NCI-H446 treated with DMSO at 0.1 percent for 48 hours (cell line): Measurements from ENCODE around the gene CLDN2.
"Not testable (repeated sequence)": the region's sequence is repeated elsewhere in the genome, so short reads cannot be mapped to it uniquely, and the experiment has no call there.

Source experiments
- DNase-seq: peaks from one replicate; lab custom pipeline; 2025; lab: John Stamatoyannopoulos, UW

The CLDN2 gene

DNA sequence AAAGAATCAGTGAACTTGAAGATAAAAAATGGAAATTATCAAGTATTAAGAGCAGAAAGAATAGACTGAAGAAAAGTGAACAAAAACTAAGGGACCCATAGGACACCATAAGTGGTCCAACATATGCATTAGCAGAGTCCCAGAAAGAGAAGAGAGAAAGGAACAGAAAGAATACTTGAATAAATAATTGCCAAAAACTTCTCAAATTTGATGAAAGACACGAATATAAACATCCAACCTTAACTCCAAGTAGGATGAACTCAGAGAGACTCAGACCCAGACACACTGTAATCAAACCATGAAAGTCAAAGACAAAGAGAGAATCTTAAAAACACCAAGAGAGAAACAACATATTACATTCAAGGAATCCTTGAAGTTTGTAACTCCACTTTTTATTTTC, 44.1 kb downstream of the CLDN2 start:
- DNase-seq, result no peak

GRCh38 chrX:106966547-106966946, 46.3 kb downstream of the CLDN2 start:
- DNase-seq, result not testable (repeated sequence)

- DNase-seq, result no peak
Measured at GRCh38 chrX:106972896-106973295, 52.7 kb downstream of the CLDN2 start.

GRCh38 chrX:106973433-106974149, 53.4 kb downstream of the CLDN2 start:
- no peak for DNase-seq

- DNase-seq, result no peak
Measured at GRCh38 chrX:106976416-106976815, 56.2 kb downstream of the CLDN2 start.
